Gastrocnemius medialis (tissue), 4 donors: ENCODE measurements around the gene CLPTM1L.

ENCODE experiments used
- CTCF ChIP-seq, 5 experiments: fragments of 450-650 bp in 3 of 5; fragments of 200-600 bp in 2 of 5; sonication (generic) in 2 of 5; IDR thresholded peaks in 4 of 5; conservative IDR thresholded peaks in 1 of 5; 1 replicate in 4 of 5; 2 replicates in 1 of 5; pipeline ENCODE4 v1.5.1; 2016 to 2019; ENCODE audit warnings: antibody characterized with exemption in 5 of 5, mild to moderate bottlenecking in 3 of 5, moderate library complexity in 3 of 5
- POLR2A ChIP-seq, 2 donors: fragments of 450-650 bp; IDR thresholded peaks; one replicate each; pipeline ENCODE4 v1.6.1; 2017; ENCODE audit warnings: antibody characterized with exemption in 2 of 2, mild to moderate bottlenecking in 2 of 2, moderate library complexity in 2 of 2

- TF ChIP-seq CTCF (IDR thresholded peaks at IDR 0.05 in 4 of 5, conservative IDR thresholded peaks at IDR 0.05 in 1 of 5) = no peak
- no peak for TF ChIP-seq POLR2A (IDR thresholded peaks at IDR 0.05)
Measured at GRCh38 chr5:1388383-1388967, 43.6 kb upstream of the CLPTM1L start.
